ENCODE results near the gene ARHGAP15.

ARHGAP15 gene

GRCh38 chr2:143223556-143223955 is 94.3 kb downstream of the ARHGAP15 start:
- TF ChIP-seq CTCF (IDR thresholded peaks at IDR 0.05; ENCODE audit: control insufficient read depth, insufficient read depth, low read depth, low read length, missing control alignments), result no peak
- DNase-seq (ENCODE audit: low read depth), result no peak
- H3K4me3 ChIP-seq (ENCODE audit: control insufficient read depth, low read depth, low read length), result no peak overlapping the region

DNA sequence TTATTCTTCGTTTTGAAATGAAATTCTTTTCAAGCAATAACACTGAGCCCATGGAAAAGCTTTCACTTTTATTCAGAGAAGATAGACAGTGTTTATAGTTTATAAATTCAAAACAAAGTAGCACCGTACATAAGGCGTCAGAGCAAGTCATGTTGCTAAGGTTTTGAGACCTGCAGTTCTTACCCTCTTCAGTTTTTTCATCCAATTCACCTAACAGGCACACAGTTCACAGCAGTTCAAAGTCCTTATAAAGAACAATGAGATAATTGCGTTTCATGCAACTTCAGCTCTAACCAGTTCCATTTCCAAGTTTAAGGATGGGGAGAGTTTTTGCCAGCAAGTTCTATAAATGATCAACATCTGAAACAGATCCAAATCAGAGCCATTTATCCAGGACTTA is 96.7 kb downstream of the ARHGAP15 start:
- no peak for DNase-seq (ENCODE audit: low read depth)
- TF ChIP-seq CTCF (IDR thresholded peaks at IDR 0.05; ENCODE audit: control insufficient read depth, insufficient read depth, low read depth, low read length, missing control alignments), result no peak
- no peak overlapping the region for H3K4me3 ChIP-seq (ENCODE audit: control insufficient read depth, low read depth, low read length)

DNA sequence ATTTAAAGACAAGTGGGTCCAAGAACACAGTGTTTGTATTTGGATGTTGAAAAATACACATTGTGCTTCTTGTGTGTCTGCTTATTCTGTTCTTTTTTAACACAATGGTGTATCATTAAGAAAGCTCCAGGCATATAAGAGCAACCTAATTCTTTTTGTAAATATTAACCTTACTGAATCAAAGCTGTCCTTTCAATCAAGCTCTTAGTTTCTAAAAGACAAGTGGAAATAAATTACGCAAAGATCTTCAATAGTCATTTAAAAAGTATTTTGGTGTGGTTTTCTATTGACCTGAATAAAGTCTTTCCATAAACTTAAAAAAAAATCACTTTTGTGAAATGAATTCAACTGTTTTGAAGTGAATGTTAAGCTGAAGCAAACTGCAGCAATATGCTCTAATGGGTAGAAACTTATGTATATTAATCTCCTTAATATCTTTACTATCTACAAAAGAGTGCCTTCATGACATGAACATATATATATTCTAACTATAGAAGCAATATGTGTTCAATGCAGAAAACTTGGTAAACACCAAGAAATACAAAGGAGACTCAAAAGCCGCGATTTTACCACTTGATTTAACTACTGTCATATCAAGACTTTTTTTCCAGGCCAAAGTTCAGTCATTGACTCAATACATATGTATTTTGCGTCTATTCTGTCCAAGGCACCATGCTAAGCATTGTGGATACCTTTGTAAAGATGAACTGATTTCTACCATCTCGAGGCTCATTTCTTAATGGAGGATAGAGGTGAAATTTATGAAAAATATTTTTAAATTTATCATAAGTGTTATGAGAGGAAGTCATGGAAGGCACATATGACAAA is 97.7 kb downstream of the ARHGAP15 start:
- TF ChIP-seq CTCF (IDR thresholded peaks at IDR 0.05; ENCODE audit: control insufficient read depth, insufficient read depth, low read depth, low read length, missing control alignments), result no peak
- DNase-seq (ENCODE audit: low read depth), result no peak
- H3K4me3 ChIP-seq (ENCODE audit: control insufficient read depth, low read depth, low read length), result no peak overlapping the region

DNA sequence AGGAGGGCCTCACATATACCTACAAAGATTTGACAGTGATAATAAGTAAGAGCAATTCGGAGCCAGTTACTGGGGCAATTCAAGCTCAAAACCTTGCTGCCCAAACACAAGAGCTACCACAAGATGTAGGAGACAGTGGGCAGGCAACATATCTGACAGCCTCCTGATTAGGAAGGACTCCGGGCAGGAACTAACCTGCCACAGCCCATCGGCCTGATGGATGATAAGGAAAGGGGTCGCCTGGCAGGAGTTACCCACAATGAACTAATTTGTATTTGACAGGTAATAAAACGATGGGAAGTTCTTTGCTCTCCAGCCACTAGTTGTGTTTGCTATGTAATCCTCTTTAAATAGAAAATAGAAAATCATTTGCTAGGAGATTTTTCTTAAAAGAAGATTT is 100.2 kb downstream of the ARHGAP15 start:
- H3K4me3 ChIP-seq (ENCODE audit: control insufficient read depth, low read depth, low read length), result no peak overlapping the region
- no peak for TF ChIP-seq CTCF (IDR thresholded peaks at IDR 0.05; ENCODE audit: control insufficient read depth, insufficient read depth, low read depth, low read length, missing control alignments)
- DNase-seq (ENCODE audit: low read depth), result no peak

- no peak for TF ChIP-seq CTCF (IDR thresholded peaks at IDR 0.05; ENCODE audit: control insufficient read depth, insufficient read depth, low read depth, low read length, missing control alignments)
- H3K4me3 ChIP-seq (ENCODE audit: control insufficient read depth, low read depth, low read length), result no peak overlapping the region
- no peak for DNase-seq (ENCODE audit: low read depth)
Measured at GRCh38 chr2:143229952-143230351, 100.7 kb downstream of the ARHGAP15 start.

- no peak for TF ChIP-seq CTCF (IDR thresholded peaks at IDR 0.05; ENCODE audit: control insufficient read depth, insufficient read depth, low read depth, low read length, missing control alignments)
Measured at GRCh38 chr2:143230506-143231253, 101.5 kb downstream of the ARHGAP15 start.

More at GRCh38 chr2:143230506-143231253, 101.5 kb downstream of the ARHGAP15 start:
- no peak overlapping the region for H3K4me3 ChIP-seq (ENCODE audit: control insufficient read depth, low read depth, low read length)
- no peak for DNase-seq (ENCODE audit: low read depth)

Measured in AG09309 (cell line).